Bronchial epithelial cell (primary cell): ENCODE measurements around the gene PDZD2. TPM values are rescaled to one million over a fixed set of nuclear protein-coding genes. Genes with fewer than 3 reads are reported as not detected.

ENCODE experiments used
- DNase-seq: peaks from one replicate; pipeline ENCODE4 v3.0.0-alpha.2; 2010; ENCODE audit warnings: low read depth
- FAIRE-seq: peaks from 2 replicates; lab custom pipeline; 2011; peaks lifted over from hg19 to GRCh38; lab: Jason Lieb, UNC
- H3K27me3 ChIP-seq: 2 replicates; pipeline ENCODE4 v1.5.1; 2011; ENCODE audit warnings: low read length; ENCODE audit not compliant: control insufficient read depth, insufficient read depth
- H3K36me3 ChIP-seq: 2 replicates; pipeline ENCODE4 v1.5.1; 2011; ENCODE audit warnings: low read length; ENCODE audit not compliant: control insufficient read depth, insufficient read depth
- H3K4me3 ChIP-seq: 2 replicates; pipeline ENCODE4 v1.5.1; 2011; ENCODE audit warnings: mild to moderate bottlenecking, low read depth, low read length, control low read depth
- total RNA-seq: library from RNA; depleted of rRNA; stranded (reverse); fragments of >200 nt; gene quantifications from 2 replicates; pipeline ENCODE4 v1.2.1, GENCODE V29; 2014
- TF ChIP-seq, protein P1 (sequence below): IDR thresholded peaks from 2 replicates; pipeline ENCODE4 v1.5.1; 2011; ENCODE audit warnings: mild to moderate bottlenecking, moderate library complexity, low read length, control low read depth, inconsistent platforms; ENCODE audit not compliant: insufficient read depth, severe bottlenecking

The PDZD2 gene
- total RNA-seq, 1 donor from 2014 or later = 1.8 TPM

DNA sequence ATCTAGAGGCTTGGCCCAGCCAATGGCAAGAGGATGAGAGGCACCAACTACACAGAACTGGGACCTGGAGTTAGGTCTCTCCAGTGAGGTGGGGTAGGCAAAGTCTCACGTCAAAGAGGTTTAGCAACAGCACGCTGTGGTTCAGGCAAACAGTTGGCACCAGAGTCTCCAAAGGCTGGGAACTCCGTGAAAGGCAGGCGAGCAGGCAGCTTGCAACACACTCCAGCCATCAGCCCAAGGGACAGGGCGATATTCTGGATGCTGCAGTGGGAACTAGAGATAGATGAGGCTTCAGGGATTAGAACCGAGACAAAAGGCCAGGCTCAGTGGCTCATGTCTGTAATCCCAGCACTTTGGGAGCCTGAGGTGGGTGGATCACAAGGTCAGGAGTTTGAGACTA lies 129.1 kb downstream of the PDZD2 start:
- Histone ChIP-seq H3K27me3 (no peaks in the 10 kb centered on the region), H3K4me3 (no peak overlapping the region), H3K36me3 (no peaks in the 10 kb centered on the region)
- DNase-seq = no peak
- TF ChIP-seq, protein P1, sequence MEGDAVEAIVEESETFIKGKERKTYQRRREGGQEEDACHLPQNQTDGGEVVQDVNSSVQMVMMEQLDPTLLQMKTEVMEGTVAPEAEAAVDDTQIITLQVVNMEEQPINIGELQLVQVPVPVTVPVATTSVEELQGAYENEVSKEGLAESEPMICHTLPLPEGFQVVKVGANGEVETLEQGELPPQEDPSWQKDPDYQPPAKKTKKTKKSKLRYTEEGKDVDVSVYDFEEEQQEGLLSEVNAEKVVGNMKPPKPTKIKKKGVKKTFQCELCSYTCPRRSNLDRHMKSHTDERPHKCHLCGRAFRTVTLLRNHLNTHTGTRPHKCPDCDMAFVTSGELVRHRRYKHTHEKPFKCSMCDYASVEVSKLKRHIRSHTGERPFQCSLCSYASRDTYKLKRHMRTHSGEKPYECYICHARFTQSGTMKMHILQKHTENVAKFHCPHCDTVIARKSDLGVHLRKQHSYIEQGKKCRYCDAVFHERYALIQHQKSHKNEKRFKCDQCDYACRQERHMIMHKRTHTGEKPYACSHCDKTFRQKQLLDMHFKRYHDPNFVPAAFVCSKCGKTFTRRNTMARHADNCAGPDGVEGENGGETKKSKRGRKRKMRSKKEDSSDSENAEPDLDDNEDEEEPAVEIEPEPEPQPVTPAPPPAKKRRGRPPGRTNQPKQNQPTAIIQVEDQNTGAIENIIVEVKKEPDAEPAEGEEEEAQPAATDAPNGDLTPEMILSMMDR = no peak
- FAIRE-seq = no peak

DNA sequence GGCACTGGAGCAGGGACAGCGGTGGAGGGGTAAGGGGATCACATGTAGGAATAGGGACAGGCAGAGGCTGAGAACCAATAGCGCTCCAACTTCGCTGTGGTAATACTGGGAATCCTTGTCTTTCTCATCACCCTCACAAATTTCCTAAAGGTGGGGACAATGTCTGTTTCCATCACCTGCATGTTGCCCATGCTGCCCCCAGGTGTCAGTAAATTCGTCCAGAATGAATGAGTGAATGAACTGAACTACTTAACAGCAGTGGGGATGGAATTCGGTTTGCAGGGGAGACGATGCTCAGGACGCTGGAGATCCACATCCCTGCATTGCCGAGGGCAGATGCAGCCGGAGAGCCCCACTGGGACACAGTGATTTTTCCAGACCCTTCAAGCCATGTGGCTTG lies 129.9 kb downstream of the PDZD2 start:
- no peak for FAIRE-seq

DNA sequence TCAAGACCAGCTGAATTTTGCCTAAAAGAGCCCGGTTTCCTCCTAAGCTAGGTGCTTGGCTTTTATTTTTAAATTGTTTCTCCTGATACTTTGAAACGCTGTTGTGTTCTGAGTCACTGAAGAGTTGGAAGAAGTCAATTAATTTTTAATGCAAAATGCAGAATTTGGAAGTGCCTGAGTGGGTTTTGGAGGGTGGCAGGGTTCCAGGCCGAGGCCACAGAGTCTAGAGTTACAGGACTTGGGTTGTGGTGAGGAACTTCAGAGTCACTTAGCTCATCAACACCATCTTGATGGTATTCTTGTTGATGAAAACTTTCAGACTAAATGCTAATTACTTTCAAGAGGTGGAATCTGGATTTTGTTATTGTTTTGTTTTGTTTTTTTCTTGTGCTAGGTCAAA lies 130.6 kb downstream of the PDZD2 start:
- no peaks in the 10 kb centered on the region for H3K36me3 ChIP-seq
- FAIRE-seq (no peak), DNase-seq (no peak)
- TF ChIP-seq, protein P1 = no peak
- H3K4me3 ChIP-seq = no peak overlapping the region
- no peaks in the 10 kb centered on the region for H3K27me3 ChIP-seq

More for the DNA sequence above, 129.9 kb downstream of the PDZD2 start:
- H3K36me3 ChIP-seq = no peaks in the 10 kb centered on the region
- TF ChIP-seq, protein P1 = no peak
- no peak overlapping the region for H3K4me3 ChIP-seq
- no peak for DNase-seq
- H3K27me3 ChIP-seq = no peaks in the 10 kb centered on the region

DNA sequence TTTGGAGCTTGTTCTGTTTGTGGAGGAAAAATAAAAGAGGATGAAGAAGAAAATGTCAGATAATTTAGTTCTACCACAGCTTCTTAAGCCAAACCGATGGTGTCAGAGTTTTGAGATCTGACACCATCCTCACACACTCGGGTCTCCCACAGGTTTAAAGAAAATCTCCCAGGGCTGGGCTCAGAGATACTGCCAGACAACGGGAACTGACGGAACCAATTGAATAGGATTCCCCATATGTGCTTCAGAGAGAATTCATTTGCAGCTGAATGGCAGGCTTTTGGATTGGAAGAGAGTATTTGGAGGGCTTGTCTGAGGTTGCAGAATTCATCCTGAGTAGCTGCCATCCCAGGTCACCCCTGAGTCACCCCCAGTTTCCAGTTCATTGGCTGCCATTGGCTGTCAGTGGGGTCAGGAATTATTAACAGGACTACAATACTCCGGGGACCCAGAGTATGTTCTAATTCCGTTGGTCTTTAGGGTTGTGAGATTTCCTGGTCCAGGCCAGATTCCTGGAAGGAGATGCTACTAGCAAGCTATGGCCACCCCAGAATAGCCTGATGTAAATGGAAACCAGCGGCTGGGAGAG lies 131.3 kb downstream of the PDZD2 start:
- Histone ChIP-seq H3K4me3 (no peak overlapping the region), H3K36me3 (no peaks in the 10 kb centered on the region), H3K27me3 (no peaks in the 10 kb centered on the region)
- FAIRE-seq = no peak
- TF ChIP-seq, protein P1 = no peak
- DNase-seq = no peak

DNA sequence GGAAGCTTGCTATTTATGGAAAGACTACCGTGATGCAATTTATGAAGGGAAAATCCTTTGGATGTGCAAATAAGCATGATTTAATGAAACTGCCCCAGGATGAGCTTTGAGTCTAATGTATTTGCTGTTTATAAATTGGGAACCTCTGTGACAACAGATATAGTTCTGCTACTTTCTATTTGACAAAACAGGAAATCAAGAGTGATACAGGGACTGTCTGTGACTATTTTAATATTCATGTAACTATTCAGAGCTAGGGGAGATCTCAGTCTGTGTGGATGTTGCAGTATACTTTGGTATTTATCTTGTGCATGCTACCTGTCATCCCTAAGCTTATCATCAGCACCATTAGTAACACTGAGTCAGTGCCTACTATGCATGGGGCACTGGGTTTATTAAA lies 132.1 kb downstream of the PDZD2 start:
- FAIRE-seq = no peak

More for the DNA sequence above, 132.1 kb downstream of the PDZD2 start:
- no peaks in the 10 kb centered on the region for H3K36me3 ChIP-seq
- DNase-seq = no peak
- H3K27me3 ChIP-seq = no peaks in the 10 kb centered on the region
- H3K4me3 ChIP-seq = no peak overlapping the region
- TF ChIP-seq, protein P1 = no peak
